Progenitor cell of endocrine pancreas (in vitro differentiated cells): ENCODE data around the gene PROSER3. TPM values are rescaled to one million over a fixed set of nuclear protein-coding genes. Genes with fewer than 3 reads are reported as not detected.

Source experiments
- DNase-seq: peaks from one replicate; pipeline ENCODE4 v3.0.0; 2021; ENCODE audit warnings: low spot score; ENCODE audit not compliant: unreplicated experiment
- H3K27ac Mint-ChIP-seq: 2 replicates; pipeline ENCODE4 v1.8.0; 2021; ENCODE audit warnings: mild to moderate bottlenecking, moderate library complexity, mixed read lengths
- H3K27me3 Mint-ChIP-seq: 2 replicates; pipeline ENCODE4 v1.8.0; 2021; ENCODE audit warnings: mixed read lengths
- H3K36me3 Mint-ChIP-seq: 2 replicates; pipeline ENCODE4 v1.8.0; 2022; ENCODE audit warnings: mixed read lengths; ENCODE audit not compliant: insufficient read depth
- H3K4me1 Mint-ChIP-seq: 2 replicates; pipeline ENCODE4 v1.8.0; 2021; ENCODE audit warnings: low read depth, mixed read lengths
- H3K4me3 Mint-ChIP-seq: 2 replicates; pipeline ENCODE4 v1.8.0; 2021; ENCODE audit warnings: low read depth, mild to moderate bottlenecking, moderate library complexity, mixed read lengths
- H3K9me3 Mint-ChIP-seq: 2 replicates; pipeline ENCODE4 v1.8.0; 2021; ENCODE audit warnings: low read depth, mixed read lengths
- CTCF ChIP-seq: fragments of 200-600 bp; sonication (generic); IDR thresholded peaks from one replicate; pipeline ENCODE4 v1.5.0; 2021; ENCODE audit warnings: antibody characterized with exemption, mild to moderate bottlenecking; ENCODE audit not compliant: unreplicated experiment
- total RNA-seq: library from RNA; stranded (reverse); gene quantifications from 2 replicates; pipeline ENCODE4 v1.2.1, GENCODE V29; 2021

Gene PROSER3
- total RNA-seq, 1 donor from 2014 or later, result 58.6 TPM

GRCh38 chr19:35773020-35773806 is 15.2 kb downstream of the PROSER3 start:
- peaks cover 30% of the 10 kb centered on the region for H3K27me3 Mint-ChIP-seq
- H3K27ac Mint-ChIP-seq, result no peak overlapping the region
- DNase-seq, result no peak
- TF ChIP-seq CTCF, result no peak
- H3K4me1 Mint-ChIP-seq, result peaks cover 7% of the 10 kb centered on the region
- no peak overlapping the region for H3K4me3 Mint-ChIP-seq
- peaks cover 2% of the 10 kb centered on the region for H3K36me3 Mint-ChIP-seq
- no peaks in the 10 kb centered on the region for H3K9me3 Mint-ChIP-seq

- DNase-seq, result no peak
- H3K9me3 Mint-ChIP-seq, result no peaks in the 10 kb centered on the region
- peaks cover 30% of the 10 kb centered on the region for H3K27me3 Mint-ChIP-seq
- H3K27ac Mint-ChIP-seq, result no peak overlapping the region
- peaks cover 2% of the 10 kb centered on the region for H3K36me3 Mint-ChIP-seq
- H3K4me3 Mint-ChIP-seq, result peak overlapping the region; percentile 72
- TF ChIP-seq CTCF, result no peak
- H3K4me1 Mint-ChIP-seq, result peaks cover 7% of the 10 kb centered on the region
Measured at GRCh38 chr19:35774274-35775045, 16.5 kb downstream of the PROSER3 start.

- peaks cover 4% of the 10 kb centered on the region for H3K36me3 Mint-ChIP-seq
- no peak overlapping the region for H3K27ac Mint-ChIP-seq
- DNase-seq, result no peak
- H3K9me3 Mint-ChIP-seq, result no peaks in the 10 kb centered on the region
- TF ChIP-seq CTCF, result no peak
- H3K4me3 Mint-ChIP-seq, result peak overlapping the region; percentile 72
- peaks cover 30% of the 10 kb centered on the region for H3K27me3 Mint-ChIP-seq
- peaks cover 7% of the 10 kb centered on the region for H3K4me1 Mint-ChIP-seq
Measured at GRCh38 chr19:35775046-35775297, 17.0 kb downstream of the PROSER3 start.

GRCh38 chr19:35775298-35776101 is 17.5 kb downstream of the PROSER3 start, which contains the start of gene ARHGAP33:
TSS of gene ARHGAP33 (plus strand) at chr19:35775564. CDS start at chr19:35775659, 95 bp downstream.
- H3K4me3 Mint-ChIP-seq, result peak within 1 kb of the TSS; percentile 72

More at GRCh38 chr19:35775298-35776101, 17.5 kb downstream of the PROSER3 start, which contains the start of gene ARHGAP33:
- peaks cover 3% of the 10 kb centered on the region for H3K36me3 Mint-ChIP-seq
- peaks cover 7% of the 10 kb centered on the region for H3K4me1 Mint-ChIP-seq
- H3K27ac Mint-ChIP-seq, result no peak within 1 kb of the TSS
- H3K27me3 Mint-ChIP-seq, result peaks cover 30% of the 10 kb centered on the region
- no peak for TF ChIP-seq CTCF
- no peaks in the 10 kb centered on the region for H3K9me3 Mint-ChIP-seq
- DNase-seq, result peak; percentile 99
